Measurements from ENCODE around the gene DDO. TPM values are rescaled to one million over a fixed set of nuclear protein-coding genes. Genes with fewer than 3 reads are reported as not detected.
"Not testable (repeated sequence)": the region's sequence is repeated elsewhere in the genome, so short reads cannot be mapped to it uniquely, and the experiment has no call there.

The DDO gene
- total and polyA plus RNA-seq, 2 of the 8 experiments (the other 6 are each of a cell fraction or from before 2014, with no cell fraction given): not detected

DNA sequence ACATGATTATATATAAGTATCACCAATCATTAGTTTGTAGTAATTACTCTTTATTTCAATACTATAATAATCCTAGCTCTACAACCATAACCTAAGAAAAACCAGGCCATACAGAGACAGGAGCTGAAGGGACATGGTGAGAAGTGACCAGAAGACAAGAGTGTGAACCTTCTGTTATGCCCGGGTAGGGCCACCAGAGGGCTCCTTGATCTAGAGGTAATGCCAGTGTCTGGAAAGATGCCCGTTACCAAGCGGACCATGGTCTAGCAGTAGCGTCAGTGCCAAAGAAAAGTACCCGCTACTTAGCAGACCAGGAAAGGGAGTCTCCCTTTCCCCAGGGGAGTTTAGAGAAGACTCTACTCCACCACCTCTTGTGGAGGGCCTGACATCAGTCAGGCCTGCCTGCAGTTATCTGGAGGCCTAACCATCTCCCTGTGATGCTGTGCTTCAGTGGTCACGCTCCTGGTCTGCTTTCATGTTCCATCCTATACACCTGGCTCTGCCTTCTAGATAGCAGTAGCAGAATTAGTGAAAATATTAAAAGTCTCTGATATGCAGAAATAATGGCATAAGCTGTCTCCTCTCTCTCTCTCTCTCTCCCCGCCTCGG, 42.3 kb upstream of the DDO start:
- H3K27ac ChIP-seq (ENCODE audit: low read depth, low read length); H3K23me2 ChIP-seq (ENCODE audit: low read depth, low read length); H3K56ac ChIP-seq (replicated peaks; ENCODE audit: insufficient read length, low read depth, low read length); H3K4ac ChIP-seq (replicated peaks; ENCODE audit: insufficient read length, low read depth, low read length); H3K23ac ChIP-seq (ENCODE audit: insufficient read length); H3K14ac ChIP-seq (ENCODE audit: insufficient read length); H2BK12ac ChIP-seq (ENCODE audit: low read depth, low read length); H4K8ac ChIP-seq (ENCODE audit: extremely low read depth, insufficient read depth, low read length); H2AK5ac ChIP-seq (ENCODE audit: low read depth, low read length); H4K20me1 ChIP-seq (replicated peaks in 1 of 2; ENCODE audit: control insufficient read depth in 1 of 2, insufficient read depth in 2 of 2, low read length in 2 of 2); H3K4me2 ChIP-seq (ENCODE audit: insufficient read depth in 1 of 2, low read depth in 2 of 2, low read length in 2 of 2); H4K91ac ChIP-seq (replicated peaks; ENCODE audit: insufficient read length, low read length); H3K4me1 ChIP-seq (replicated peaks in 1 of 4; ENCODE audit: control insufficient read depth in 3 of 4, insufficient read depth in 4 of 4, low read length in 3 of 4); FAIRE-seq; H2BK15ac ChIP-seq (ENCODE audit: low read length); H3K4me3 ChIP-seq (ENCODE audit: extremely low read depth in 1 of 4, insufficient read depth in 2 of 4, low read depth in 3 of 4, low read length in 4 of 4); H3K9ac ChIP-seq (replicated peaks in 1 of 4; ENCODE audit: extremely low read depth in 1 of 4, low read depth in 3 of 4, low read length in 3 of 4); H3K36me3 ChIP-seq (ENCODE audit: control insufficient read depth in 2 of 4, insufficient read depth in 4 of 4, low read length in 3 of 4); H3K79me1 ChIP-seq (ENCODE audit: low read depth, low read length); POLR2A ChIA-PET (ENCODE audit: partially characterized antibody); H2BK5ac ChIP-seq (ENCODE audit: low read depth, low read length); H3K27me3 ChIP-seq (replicated peaks in 1 of 4; ENCODE audit: control insufficient read depth in 3 of 4, extremely low read depth in 1 of 4, insufficient read depth in 3 of 4, low read length in 3 of 4); H4K5ac ChIP-seq (ENCODE audit: insufficient read length, low read depth, low read length); H3K18ac ChIP-seq (ENCODE audit: extremely low read depth, low read length); H3K79me2 ChIP-seq (ENCODE audit: control insufficient read depth in 1 of 2, insufficient read depth in 2 of 2, low read length in 2 of 2); H3K9me3 ChIP-seq (ENCODE audit: insufficient read depth in 2 of 2, low read depth in 1 of 2, low read length in 1 of 2); H2BK20ac ChIP-seq (ENCODE audit: low read length); H2AFZ ChIP-seq (ENCODE audit: low read length); H2BK120ac ChIP-seq (replicated peaks; ENCODE audit: low read depth, low read length): not testable (repeated sequence)
- CTCF ChIA-PET (ENCODE audit: partially characterized antibody): interaction anchor here (0.6 to 1.6 kb wide), 16 partner anchors 9 to 950 kb away, joined by 3 to 6 read pairs (median 3); no protein-coding TSS in a partner anchor
- peak in 1 of 2 experiments; percentile 77 for DNase-seq (ENCODE audit: low read depth in 1 of 2, low spot score in 2 of 2)
- TF ChIP-seq, protein P1, sequence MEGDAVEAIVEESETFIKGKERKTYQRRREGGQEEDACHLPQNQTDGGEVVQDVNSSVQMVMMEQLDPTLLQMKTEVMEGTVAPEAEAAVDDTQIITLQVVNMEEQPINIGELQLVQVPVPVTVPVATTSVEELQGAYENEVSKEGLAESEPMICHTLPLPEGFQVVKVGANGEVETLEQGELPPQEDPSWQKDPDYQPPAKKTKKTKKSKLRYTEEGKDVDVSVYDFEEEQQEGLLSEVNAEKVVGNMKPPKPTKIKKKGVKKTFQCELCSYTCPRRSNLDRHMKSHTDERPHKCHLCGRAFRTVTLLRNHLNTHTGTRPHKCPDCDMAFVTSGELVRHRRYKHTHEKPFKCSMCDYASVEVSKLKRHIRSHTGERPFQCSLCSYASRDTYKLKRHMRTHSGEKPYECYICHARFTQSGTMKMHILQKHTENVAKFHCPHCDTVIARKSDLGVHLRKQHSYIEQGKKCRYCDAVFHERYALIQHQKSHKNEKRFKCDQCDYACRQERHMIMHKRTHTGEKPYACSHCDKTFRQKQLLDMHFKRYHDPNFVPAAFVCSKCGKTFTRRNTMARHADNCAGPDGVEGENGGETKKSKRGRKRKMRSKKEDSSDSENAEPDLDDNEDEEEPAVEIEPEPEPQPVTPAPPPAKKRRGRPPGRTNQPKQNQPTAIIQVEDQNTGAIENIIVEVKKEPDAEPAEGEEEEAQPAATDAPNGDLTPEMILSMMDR (IDR thresholded peaks at IDR 0.05; ENCODE audit: control extremely low read depth in 1 of 3, insufficient read depth in 1 of 3, low read depth in 1 of 3, low read length in 3 of 3): peak; percentile 39 to 53 (median 41)
- peak; percentile 49 to 68 for TF ChIP-seq RAD21 (IDR thresholded peaks at IDR 0.05 in 1 of 2, conservative IDR thresholded peaks at IDR 0.05 in 1 of 2; ENCODE audit: low read depth in 2 of 2, low read length in 2 of 2)
- WGBS, 2 experiments (ENCODE audit: extremely low coverage in 1 of 2, insufficient coverage in 1 of 2, insufficient read length in 1 of 2, insufficient replicate concordance in 2 of 2, low coverage in 1 of 2, low lambda C conversion rate in 2 of 2, missing lambda C conversion rate in 1 of 2): 86% methylated on average over 8 of the region's 8 CpGs; no CpG with 5 or more reads in 1 of the 2 experiments
